GM18519 (cell line): ENCODE measurements around the gene ACAA2.

Source experiments
- ATAC-seq: cut with Tn5 transposase; IDR thresholded peaks from one replicate; pipeline ENCODE4 v1.9.1; 2021; ENCODE audit warnings: mild to moderate bottlenecking, moderate library complexity; ENCODE audit not compliant: unreplicated experiment, low FRiP score

The ACAA2 gene

DNA sequence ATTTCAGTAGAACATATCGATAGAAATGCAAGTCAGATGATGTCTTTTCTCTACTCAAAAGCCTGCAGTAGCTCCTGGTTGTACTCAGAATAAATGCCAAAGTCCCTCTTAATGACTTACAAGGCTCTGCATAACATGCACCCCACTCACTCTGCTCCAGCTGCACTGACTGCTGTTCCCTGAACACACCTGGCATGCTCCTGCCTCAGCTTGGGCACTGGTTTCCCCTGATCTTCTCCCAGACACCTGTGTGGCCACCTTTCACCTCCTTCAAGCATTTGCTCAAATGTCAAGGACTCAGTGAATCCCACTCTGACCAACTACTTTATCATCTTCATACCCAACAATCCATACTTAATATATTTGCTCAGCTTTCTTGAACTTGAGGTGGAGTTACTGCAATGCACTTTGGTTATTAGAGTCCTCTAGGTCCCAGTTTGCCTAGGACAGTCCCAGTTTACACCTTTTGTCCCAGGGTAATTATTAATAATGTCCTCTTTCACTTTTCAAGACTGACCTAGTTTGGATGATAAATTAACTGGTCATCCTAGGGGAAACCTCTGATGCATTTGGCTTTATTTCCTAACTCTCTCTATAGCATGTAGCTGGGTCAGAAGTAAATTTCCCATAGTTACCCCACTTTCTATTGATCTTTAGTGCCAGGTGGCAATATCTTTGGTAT is 44.1 kb downstream of the ACAA2 start:
- no peak for ATAC-seq

GRCh38 chr18:49768051-49768391 is 45.3 kb downstream of the ACAA2 start:
- no peak for ATAC-seq

DNA sequence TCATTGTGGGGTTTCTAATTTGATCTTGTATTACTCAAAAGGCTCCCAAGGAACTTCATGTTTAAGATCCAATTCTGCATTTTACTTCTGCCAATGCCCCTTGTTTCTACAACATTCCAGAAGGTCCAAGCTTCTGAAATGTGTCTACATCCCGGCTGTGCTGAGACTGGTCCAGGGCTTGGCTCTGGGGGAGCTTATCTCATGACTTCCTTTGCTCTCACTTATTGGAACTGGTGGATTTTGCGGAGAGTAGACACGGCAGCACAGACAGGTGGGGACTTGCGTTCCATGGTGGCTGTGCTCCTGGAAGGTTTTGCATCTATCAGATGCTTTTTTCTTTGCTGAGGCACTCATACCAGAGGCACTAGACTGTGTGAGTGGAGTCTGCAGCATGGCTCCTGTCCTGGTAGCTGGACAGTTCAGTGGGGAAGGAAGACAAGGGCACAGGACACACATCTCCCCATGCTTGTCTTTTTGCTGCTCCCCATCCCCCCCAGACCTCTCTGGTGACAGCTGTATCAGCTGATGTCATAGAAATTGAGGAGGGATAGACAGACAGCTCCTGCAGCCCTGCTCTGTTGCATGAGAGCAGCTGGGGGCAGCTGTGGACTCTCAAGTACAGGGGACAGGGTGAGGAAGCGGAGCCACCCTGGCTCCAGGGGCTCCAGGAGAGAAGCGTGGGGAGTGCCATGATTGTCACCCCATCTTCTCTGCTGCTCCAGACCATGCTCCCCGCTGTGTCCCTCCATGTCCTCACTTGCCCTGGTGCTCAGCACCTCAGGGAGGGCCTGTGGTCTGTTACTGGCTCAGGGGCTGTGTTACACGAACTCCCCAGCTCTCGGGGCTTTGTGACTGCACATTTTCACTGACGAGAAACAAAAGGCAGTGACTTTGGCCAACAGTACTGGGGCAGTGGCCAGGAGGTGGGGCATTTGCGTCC is 46.0 kb downstream of the ACAA2 start:
- ATAC-seq = no peak

- ATAC-seq = no peak
Observed at GRCh38 chr18:49766646-49767045, 46.7 kb downstream of the ACAA2 start.

GRCh38 chr18:49764032-49764431 is 49.3 kb downstream of the ACAA2 start:
- no peak for ATAC-seq

DNA sequence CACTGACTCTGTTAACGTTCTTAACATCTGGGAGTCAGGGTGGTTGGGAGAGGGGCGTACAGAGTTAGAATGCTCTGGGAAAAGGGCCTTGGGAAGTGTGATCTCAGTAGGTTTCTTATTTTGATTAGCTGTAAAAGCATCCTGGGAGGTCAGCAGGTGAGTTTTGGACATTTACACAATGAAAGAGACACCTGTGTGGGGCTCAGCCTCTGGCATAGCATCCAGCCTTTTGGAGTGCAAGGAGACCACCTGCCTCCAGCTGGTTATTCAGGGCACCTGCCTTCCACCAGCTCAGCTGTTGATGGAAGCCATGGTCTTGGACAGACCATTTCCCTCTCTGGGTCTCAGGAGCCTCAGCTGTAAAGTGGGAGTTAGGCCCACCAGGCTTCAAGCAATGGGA is 49.7 kb downstream of the ACAA2 start:
- ATAC-seq = no peak

DNA sequence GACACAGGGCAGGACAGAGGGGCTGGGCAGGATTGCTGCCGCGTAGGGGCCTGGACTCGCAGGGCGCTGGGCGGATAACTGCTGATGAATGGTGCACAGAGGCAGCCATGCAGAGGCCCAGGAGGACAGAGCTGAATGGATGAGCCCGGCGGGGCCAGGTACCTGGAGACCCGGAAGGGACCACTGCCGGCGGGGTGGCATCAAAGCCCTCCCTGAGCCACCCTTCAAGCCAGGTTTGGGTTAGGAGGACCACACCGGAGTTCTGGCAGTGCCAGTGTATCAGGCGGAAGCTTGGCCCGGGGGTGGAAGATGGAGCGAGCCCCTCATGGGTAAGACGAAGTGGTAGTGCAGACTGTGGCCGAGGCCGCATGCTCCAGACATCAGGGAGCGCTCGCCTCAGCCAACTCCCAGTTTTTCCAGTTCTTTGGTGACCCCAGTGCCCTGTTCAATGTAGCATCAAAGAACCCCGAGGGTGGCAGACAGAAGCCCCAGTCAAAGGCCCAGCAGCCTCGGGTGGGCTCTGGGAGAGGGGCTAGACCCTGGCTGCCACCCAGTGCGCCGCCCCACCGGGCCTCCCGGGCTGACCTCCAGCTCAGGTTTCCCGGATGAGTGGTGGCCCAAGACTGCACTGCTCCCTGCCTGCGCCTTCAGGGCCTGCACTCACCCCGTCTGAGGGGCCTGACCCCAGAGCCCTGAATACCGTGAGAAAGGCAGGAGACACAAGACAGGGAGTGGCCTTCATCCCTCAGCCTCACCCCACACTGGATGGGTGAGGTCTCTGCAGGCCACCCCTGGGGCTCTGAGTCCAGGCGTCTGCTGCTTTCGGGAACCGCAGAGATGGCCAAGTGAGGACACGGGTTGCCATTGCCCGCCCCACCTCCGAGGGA is 50.9 kb downstream of the ACAA2 start:
- no peak for ATAC-seq

- no peak for ATAC-seq
Observed at GRCh38 chr18:49761771-49762170, 51.6 kb downstream of the ACAA2 start.

- ATAC-seq = no peak
Observed at GRCh38 chr18:49758263-49758610, 55.1 kb downstream of the ACAA2 start.

GRCh38 chr18:49757513-49758262 is 55.6 kb downstream of the ACAA2 start:
- no peak for ATAC-seq

- no peak for ATAC-seq
Observed at GRCh38 chr18:49756671-49757362, 56.5 kb downstream of the ACAA2 start.

DNA sequence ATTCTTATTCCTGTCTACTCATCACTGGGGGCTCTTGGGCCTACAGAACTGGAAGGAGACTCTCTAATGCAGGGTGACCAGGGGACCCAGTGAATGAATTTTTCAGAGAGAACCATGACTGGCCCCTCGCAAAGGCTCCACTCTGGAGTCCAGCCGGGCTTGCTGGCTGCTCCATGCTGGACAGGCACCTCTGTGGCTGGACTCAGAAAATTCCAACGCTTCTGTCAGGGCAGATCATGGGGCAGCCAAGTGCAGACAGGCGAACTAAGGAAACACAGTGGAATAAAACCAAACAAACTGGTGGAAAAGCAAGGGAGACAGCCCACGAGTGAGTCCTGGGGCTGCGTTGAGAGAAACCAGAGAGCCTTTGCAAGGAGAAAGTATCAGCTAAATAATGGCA is 57.2 kb downstream of the ACAA2 start:
- ATAC-seq = no peak

DNA sequence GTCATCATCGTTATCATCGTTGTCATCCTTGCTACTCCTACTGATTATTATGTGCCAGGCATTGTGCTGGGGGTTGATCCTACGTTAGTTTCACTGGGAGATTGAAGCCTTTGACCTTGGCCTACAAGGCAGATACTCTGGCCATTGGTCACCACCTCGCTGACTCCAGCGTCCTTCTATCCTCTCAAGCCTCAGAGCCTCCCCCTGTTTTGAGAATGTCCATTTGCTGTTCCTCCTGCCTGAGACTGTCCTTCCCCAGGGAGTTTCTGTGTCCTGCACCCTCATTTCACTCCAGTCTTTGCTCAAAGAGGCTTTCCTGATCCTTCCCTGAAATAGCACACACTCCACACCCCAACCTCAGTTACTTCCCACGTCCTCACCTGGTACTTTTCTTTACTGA is 57.8 kb downstream of the ACAA2 start:
- no peak for ATAC-seq

- ATAC-seq = no peak
Observed at GRCh38 chr18:49754866-49755265, 58.5 kb downstream of the ACAA2 start.

GRCh38 chr18:49753643-49754042 is 59.7 kb downstream of the ACAA2 start:
- no peak for ATAC-seq

DNA sequence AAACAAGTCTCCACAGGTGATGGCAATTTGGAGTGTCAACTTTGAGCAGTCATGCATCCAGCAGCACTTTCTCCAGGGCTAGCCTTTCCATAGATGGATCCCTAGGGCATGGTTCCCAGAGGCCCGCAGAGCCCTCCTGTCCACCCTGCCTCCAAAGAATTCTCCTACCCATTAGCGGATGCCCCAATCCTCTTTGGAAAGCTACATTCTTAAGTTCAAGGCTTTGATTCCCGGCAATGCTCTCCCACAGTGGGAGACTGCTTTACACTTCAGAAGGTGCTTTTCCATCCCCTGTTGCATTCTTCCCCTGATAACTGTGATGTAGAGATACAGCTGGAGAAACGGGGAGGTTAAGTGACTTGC is 61.3 kb downstream of the ACAA2 start:
- ATAC-seq = no peak

DNA sequence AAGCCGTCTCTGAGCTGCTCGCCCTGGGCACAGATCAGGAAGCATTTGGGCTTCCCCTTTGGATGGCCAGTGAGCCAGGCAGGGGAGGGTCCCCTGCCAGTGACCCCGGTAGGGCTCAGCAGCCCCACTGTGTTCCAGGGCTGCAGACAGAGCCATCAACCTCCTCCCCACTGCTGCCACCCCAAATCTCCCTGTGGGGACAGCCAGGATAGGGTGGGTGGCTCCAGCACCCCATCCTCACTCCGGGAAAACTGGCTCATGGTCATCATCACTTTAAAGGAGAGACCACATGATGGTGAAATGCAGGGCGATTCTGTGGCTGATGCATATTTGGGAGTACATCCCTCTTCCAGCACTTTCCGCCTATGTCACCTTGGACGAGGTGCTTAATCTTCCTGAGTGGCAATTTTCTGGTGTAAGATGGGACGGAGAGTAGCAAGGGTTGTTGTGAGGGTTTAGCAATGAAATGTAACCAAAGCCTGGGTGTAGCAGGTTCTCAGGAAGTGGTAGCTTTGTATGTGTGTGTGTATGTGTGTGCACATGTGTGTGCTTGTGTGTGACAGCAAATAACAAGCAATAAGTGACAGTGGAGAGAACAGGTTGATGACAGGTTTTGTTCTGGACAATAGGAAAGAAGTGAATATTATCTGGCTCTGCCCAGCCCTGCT is 61.8 kb downstream of the ACAA2 start:
- ATAC-seq = no peak

GRCh38 chr18:49749563-49749962 is 63.8 kb downstream of the ACAA2 start:
- ATAC-seq = no peak

GRCh38 chr18:49747876-49748275 is 65.5 kb downstream of the ACAA2 start:
- ATAC-seq = no peak
